C4-2B (cell line): Measurements from ENCODE around the gene EEF1A1.

Experiments used
- H3K27ac ChIP-seq: fragments of 450-650 bp; 2 replicates; pipeline ENCODE4 v1.5.1; 2017
- ZFX ChIP-seq: fragments of 450-650 bp; IDR thresholded peaks from 2 replicates; pipeline ENCODE4 v1.6.1; 2017
- TF ChIP-seq, protein P1 (sequence below): fragments of 450-650 bp; conservative IDR thresholded peaks from 2 replicates; pipeline ENCODE4 v1.5.1; 2017; ENCODE audit warnings: mild to moderate bottlenecking

The EEF1A1 gene

DNA sequence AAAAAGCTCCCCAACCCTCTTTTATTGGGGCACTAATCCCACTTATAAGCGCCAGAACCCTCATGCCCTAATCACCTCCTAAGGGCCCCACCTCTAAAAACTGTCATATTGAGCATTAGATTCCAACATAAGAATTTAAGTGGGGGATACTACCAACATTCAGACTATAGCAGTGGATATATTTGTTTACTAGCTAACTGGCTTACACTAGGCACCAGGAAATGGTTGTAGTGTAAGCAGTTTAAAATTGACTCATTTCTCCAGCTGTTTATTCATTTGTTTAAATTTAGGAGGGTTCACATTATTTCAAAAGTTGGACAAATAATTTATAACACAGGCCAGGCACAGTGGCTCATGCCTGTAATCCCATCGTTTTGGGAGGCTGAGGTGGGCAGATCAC is 36.4 kb downstream of the EEF1A1 start:
- no peak for TF ChIP-seq ZFX
- TF ChIP-seq, protein P1, sequence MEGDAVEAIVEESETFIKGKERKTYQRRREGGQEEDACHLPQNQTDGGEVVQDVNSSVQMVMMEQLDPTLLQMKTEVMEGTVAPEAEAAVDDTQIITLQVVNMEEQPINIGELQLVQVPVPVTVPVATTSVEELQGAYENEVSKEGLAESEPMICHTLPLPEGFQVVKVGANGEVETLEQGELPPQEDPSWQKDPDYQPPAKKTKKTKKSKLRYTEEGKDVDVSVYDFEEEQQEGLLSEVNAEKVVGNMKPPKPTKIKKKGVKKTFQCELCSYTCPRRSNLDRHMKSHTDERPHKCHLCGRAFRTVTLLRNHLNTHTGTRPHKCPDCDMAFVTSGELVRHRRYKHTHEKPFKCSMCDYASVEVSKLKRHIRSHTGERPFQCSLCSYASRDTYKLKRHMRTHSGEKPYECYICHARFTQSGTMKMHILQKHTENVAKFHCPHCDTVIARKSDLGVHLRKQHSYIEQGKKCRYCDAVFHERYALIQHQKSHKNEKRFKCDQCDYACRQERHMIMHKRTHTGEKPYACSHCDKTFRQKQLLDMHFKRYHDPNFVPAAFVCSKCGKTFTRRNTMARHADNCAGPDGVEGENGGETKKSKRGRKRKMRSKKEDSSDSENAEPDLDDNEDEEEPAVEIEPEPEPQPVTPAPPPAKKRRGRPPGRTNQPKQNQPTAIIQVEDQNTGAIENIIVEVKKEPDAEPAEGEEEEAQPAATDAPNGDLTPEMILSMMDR = no peak
- H3K27ac ChIP-seq = no peak overlapping the region

DNA sequence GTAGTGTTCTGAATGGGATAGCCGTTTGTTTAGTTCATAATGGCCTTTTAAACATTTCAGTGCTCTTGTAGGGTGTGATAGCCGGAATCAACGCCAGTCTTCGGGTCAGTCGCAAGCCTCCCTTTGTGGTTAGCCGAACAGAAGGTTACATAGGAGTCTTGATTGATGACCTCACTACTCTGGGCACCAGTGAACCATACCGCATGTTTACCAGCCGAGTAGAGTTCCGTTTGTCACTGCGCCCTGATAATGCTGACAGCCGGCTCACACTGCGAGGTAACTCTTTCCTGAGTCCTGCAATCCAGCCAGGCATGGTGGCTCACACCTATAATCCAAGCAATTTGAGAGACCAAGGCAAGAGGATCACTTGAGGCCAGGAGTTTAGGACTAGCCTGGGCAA is 38.9 kb downstream of the EEF1A1 start:
- H3K27ac ChIP-seq = no peak overlapping the region
- TF ChIP-seq, protein P1 = no peak

DNA sequence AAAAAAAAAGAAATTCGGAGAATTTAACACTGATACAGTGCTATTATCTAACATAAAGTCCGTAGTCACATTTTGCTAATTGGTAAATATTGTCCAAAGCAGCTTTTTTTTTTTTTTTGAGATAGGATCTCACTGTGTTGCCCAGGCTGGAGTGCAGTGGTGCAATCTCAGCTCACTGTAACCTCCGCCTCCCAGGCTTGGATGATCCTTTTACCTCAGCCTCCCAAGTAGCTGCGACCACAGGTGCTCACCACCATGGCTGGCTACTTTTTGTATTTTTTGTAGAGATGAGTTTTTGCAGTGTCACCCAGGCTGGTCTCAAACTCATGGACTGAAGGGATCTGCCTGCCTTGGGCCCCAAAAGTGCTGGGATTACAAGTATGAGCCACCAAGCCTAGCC is 43.4 kb downstream of the EEF1A1 start:
- TF ChIP-seq, protein P1 = no peak
- no peak for TF ChIP-seq ZFX
- no peak overlapping the region for H3K27ac ChIP-seq

DNA sequence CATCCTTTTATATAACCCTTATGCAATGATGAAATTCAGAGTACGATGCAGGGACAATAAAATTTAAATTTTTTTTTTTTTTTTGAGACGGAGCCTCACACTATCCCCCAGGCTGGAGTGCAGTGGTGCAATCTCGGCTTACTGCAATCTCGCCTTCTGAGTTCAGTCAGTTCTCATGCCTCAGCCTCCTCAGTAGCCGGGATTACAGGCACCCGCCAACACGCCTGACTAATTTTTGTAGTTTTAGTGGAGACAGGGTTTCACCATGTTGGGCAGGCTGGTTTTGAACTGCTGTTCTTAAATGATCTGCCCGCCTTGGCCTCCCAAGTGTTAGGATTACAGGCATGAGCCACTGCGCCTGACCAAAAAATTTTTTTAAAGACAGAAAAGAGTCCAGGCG is 44.1 kb downstream of the EEF1A1 start:
- TF ChIP-seq, protein P1 = no peak
- no peak for TF ChIP-seq ZFX
- H3K27ac ChIP-seq = no peak overlapping the region

DNA sequence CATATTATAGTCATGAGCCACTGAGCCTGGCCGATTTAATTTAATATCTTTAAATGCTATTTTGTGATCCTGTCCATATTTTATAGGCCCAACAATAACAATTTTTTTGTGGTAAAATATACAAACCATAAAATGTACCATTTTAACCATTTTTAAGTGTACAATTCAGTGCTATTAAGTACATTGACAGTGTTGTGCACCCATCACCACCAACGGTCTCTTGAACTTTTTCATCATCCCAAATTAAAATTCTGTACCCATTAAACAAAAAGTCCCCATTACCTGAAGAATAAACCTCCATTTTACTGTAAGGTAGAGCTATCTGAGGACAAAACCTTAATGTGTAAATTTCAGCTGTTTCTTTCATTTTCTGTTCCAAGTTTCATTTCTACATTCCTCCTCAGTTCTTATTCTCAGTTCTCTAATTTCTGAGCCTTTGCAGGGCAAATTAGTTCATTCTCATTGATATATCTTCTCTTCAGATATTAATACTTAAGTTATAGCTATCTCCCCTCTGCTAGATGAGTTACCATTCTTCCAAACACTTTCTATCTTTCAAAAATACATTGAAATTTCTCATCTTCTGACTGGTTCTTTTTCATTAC is 49.0 kb downstream of the EEF1A1 start:
- H3K27ac ChIP-seq = no peak overlapping the region
- no peak for TF ChIP-seq ZFX
- TF ChIP-seq, protein P1 = no peak
